ENCODE results near the gene CRKL.

- TF ChIP-seq POLR2A (IDR thresholded peaks at IDR 0.05) (no peak), CTCF (IDR thresholded peaks at IDR 0.05) (no peak)
Observed at GRCh38 chr22:20869234-20869633, 48.0 kb upstream of the CRKL start.
